ENCODE data around the gene PLIN3. TPM values are rescaled to one million over a fixed set of nuclear protein-coding genes. Genes with fewer than 3 reads are reported as not detected.
"Not testable (repeated sequence)": the region's sequence is repeated elsewhere in the genome, so short reads cannot be mapped to it uniquely, and the experiment has no call there.

Gene PLIN3
- total and polyA plus RNA-seq, 2 donors (not counting 3 experiments of a cell fraction or from before 2014, with no cell fraction given): 76.8 to 88.9 TPM

GRCh38 chr19:4859697-4860096, 7.8 kb downstream of the PLIN3 start:
- no peaks in the 10 kb centered on the region for H3K9me1 ChIP-seq (replicated peaks; ENCODE audit: control insufficient read depth, extremely low read depth, insufficient read depth, low read length)
- POLR2A ChIA-PET: no interaction called here
- no peaks in the 10 kb centered on the region for H3K9me3 ChIP-seq (replicated peaks; ENCODE audit: control insufficient read depth, insufficient read depth, low read length)
- H3K9ac ChIP-seq (replicated peaks; ENCODE audit: extremely low read depth, insufficient read depth, low read length): no peak overlapping the region
- peaks cover 0 to 28% of the 10 kb centered on the region in 2 experiments for H3K36me3 ChIP-seq (ENCODE audit: control insufficient read depth in 2 of 2, extremely low read depth in 1 of 2, insufficient read depth in 2 of 2, low read length in 2 of 2)
- FAIRE-seq: no peak
- no peak for DNase-seq (ENCODE audit: low read depth, low spot score)
- no peak overlapping the region for H2AFZ ChIP-seq (ENCODE audit: low read depth, low read length)
- H3K4me2 ChIP-seq (ENCODE audit: insufficient read depth, low read length): no peak overlapping the region
- no peak overlapping the region for H3K27ac ChIP-seq (ENCODE audit: insufficient read depth, low read depth, low read length)
- no TSS peak for BruUV-seq (replicated peaks)
- TF ChIP-seq MYC (IDR thresholded peaks at IDR 0.05; ENCODE audit: low read depth, low read length) (no peak), GATA2 (IDR thresholded peaks at IDR 0.05; ENCODE audit: insufficient read depth, insufficient read length, low read depth, low read length) (no peak), POLR2A (IDR thresholded peaks at IDR 0.05; ENCODE audit: low read depth, low read length) (no peak), MAX (IDR thresholded peaks at IDR 0.05; ENCODE audit: insufficient read depth, insufficient read length) (no peak), EZH2 (IDR thresholded peaks at IDR 0.05; ENCODE audit: borderline replicate concordance, low read depth, low read length, severe bottlenecking) (no peak), JUN (IDR thresholded peaks at IDR 0.05; ENCODE audit: borderline replicate concordance, insufficient read depth, insufficient read length, low read depth) (no peak), FOS (IDR thresholded peaks at IDR 0.05; ENCODE audit: borderline replicate concordance, insufficient read depth, low read length) (no peak), POLR2AphosphoS5 (IDR thresholded peaks at IDR 0.05; ENCODE audit: insufficient read depth, low read depth, low read length) (no peak), CTCF (IDR thresholded peaks at IDR 0.05; ENCODE audit: extremely low read depth in 1 of 2, insufficient read depth in 1 of 2, low read depth in 1 of 2, low read length in 2 of 2) (no peak)
- no peaks in the 10 kb centered on the region for H3K27me3 ChIP-seq (ENCODE audit: control insufficient read depth in 2 of 2, insufficient read depth in 2 of 2, low read length in 2 of 2)
- CTCF ChIA-PET: interaction anchor here (0.8 kb wide), 1 partner anchor 172 kb away, joined by 3 read pairs; no protein-coding TSS in a partner anchor
- no peaks in the 10 kb centered on the region for H3K4me1 ChIP-seq (ENCODE audit: control insufficient read depth, extremely low read depth, insufficient read depth, low read length)
- intact Hi-C loops (cut with micrococcal nuclease) (no loop called here), dilution Hi-C loops (cut with MboI; ENCODE audit: extremely low pct_ligation_motif_present, low sequenced_read_pairs) (no loop called here)
- no peak overlapping the region for H3K4me3 ChIP-seq (replicated peaks in 1 of 3; ENCODE audit: insufficient read depth in 1 of 3, low read depth in 1 of 3, low read length in 3 of 3)
- peaks cover 13% of the 10 kb centered on the region for H3K79me2 ChIP-seq (ENCODE audit: control insufficient read depth, insufficient read depth, low read length)
- no peaks in the 10 kb centered on the region for H4K20me1 ChIP-seq (replicated peaks; ENCODE audit: control insufficient read depth, extremely low read depth, insufficient read depth, low read length)

GRCh38 chr19:4856468-4856867, 11.0 kb downstream of the PLIN3 start:
- H3K9me1 ChIP-seq (replicated peaks; ENCODE audit: control insufficient read depth, extremely low read depth, insufficient read depth, low read length); FAIRE-seq; H3K4me1 ChIP-seq (ENCODE audit: control insufficient read depth, extremely low read depth, insufficient read depth, low read length); dilution Hi-C loops (cut with MboI; ENCODE audit: extremely low pct_ligation_motif_present, low sequenced_read_pairs); H4K20me1 ChIP-seq (replicated peaks; ENCODE audit: control insufficient read depth, extremely low read depth, insufficient read depth, low read length); BruUV-seq (replicated peaks); DNase-seq (ENCODE audit: low read depth, low spot score); POLR2A ChIA-PET; H3K27ac ChIP-seq (ENCODE audit: insufficient read depth, low read depth, low read length); H3K9ac ChIP-seq (replicated peaks; ENCODE audit: extremely low read depth, insufficient read depth, low read length); H3K4me3 ChIP-seq (replicated peaks in 1 of 3; ENCODE audit: insufficient read depth in 1 of 3, low read depth in 1 of 3, low read length in 3 of 3); intact Hi-C loops (cut with micrococcal nuclease); H2AFZ ChIP-seq (ENCODE audit: low read depth, low read length); H3K27me3 ChIP-seq (ENCODE audit: control insufficient read depth in 2 of 2, insufficient read depth in 2 of 2, low read length in 2 of 2); H3K79me2 ChIP-seq (ENCODE audit: control insufficient read depth, insufficient read depth, low read length); H3K4me2 ChIP-seq (ENCODE audit: insufficient read depth, low read length); H3K9me3 ChIP-seq (replicated peaks; ENCODE audit: control insufficient read depth, insufficient read depth, low read length): not testable (repeated sequence)
- CTCF ChIA-PET: interaction anchor here (0.7 to 8.7 kb wide), 3 partner anchors 48 to 145 kb away, joined by 3 to 514 read pairs (median 4); no protein-coding TSS in a partner anchor
- peaks cover 0 to 30% of the 10 kb centered on the region in 2 experiments for H3K36me3 ChIP-seq (ENCODE audit: control insufficient read depth in 2 of 2, extremely low read depth in 1 of 2, insufficient read depth in 2 of 2, low read length in 2 of 2)

GRCh38 chr19:4853506-4853905, 14.0 kb downstream of the PLIN3 start:
- H3K4me1 ChIP-seq (ENCODE audit: control insufficient read depth, extremely low read depth, insufficient read depth, low read length); H3K27me3 ChIP-seq (ENCODE audit: control insufficient read depth in 2 of 2, insufficient read depth in 2 of 2, low read length in 2 of 2); DNase-seq (ENCODE audit: low read depth, low spot score); POLR2A ChIA-PET; dilution Hi-C loops (cut with MboI; ENCODE audit: extremely low pct_ligation_motif_present, low sequenced_read_pairs); intact Hi-C loops (cut with micrococcal nuclease); H3K9me1 ChIP-seq (replicated peaks; ENCODE audit: control insufficient read depth, extremely low read depth, insufficient read depth, low read length); H4K20me1 ChIP-seq (replicated peaks; ENCODE audit: control insufficient read depth, extremely low read depth, insufficient read depth, low read length); H3K79me2 ChIP-seq (ENCODE audit: control insufficient read depth, insufficient read depth, low read length); H2AFZ ChIP-seq (ENCODE audit: low read depth, low read length); H3K9me3 ChIP-seq (replicated peaks; ENCODE audit: control insufficient read depth, insufficient read depth, low read length); BruUV-seq (replicated peaks); H3K9ac ChIP-seq (replicated peaks; ENCODE audit: extremely low read depth, insufficient read depth, low read length); H3K4me2 ChIP-seq (ENCODE audit: insufficient read depth, low read length); H3K4me3 ChIP-seq (replicated peaks in 1 of 3; ENCODE audit: insufficient read depth in 1 of 3, low read depth in 1 of 3, low read length in 3 of 3); H3K27ac ChIP-seq (ENCODE audit: insufficient read depth, low read depth, low read length): not testable (repeated sequence)
- peaks cover 2 to 25% of the 10 kb centered on the region in 2 experiments for H3K36me3 ChIP-seq (ENCODE audit: control insufficient read depth in 2 of 2, extremely low read depth in 1 of 2, insufficient read depth in 2 of 2, low read length in 2 of 2)
- FAIRE-seq: peak; percentile 31
- CTCF ChIA-PET: interaction anchor here (0.6 to 8.7 kb wide), 4 partner anchors 11 to 178 kb away, joined by 3 to 514 read pairs (median 24); no protein-coding TSS in a partner anchor
